Ascending aorta (tissue), 2 donors: ENCODE measurements around the gene MGAT4C. TPM values are rescaled to one million over a fixed set of nuclear protein-coding genes. Genes with fewer than 3 reads are reported as not detected.
"Not testable (repeated sequence)": the region's sequence is repeated elsewhere in the genome, so short reads cannot be mapped to it uniquely, and the experiment has no call there.

Experiments used
- DNase-seq, 2 donors: peaks; one replicate each; pipeline ENCODE4 v3.0.0-alpha.2; 2019; ENCODE audit warnings: low spot score in 2 of 2
- H3K27ac ChIP-seq, 2 donors: fragments of 200-600 bp; sonication (generic); one replicate each; pipeline ENCODE4 v1.5.1; 2016 to 2017; ENCODE audit warnings: mild to moderate bottlenecking in 1 of 2
- H3K27me3 ChIP-seq: fragments of 200-600 bp; sonication (generic); one replicate; pipeline ENCODE4 v1.5.1; 2017
- H3K36me3 ChIP-seq, 2 donors: fragments of 200-600 bp; sonication (generic); one replicate each; pipeline ENCODE4 v1.5.1; 2016
- H3K4me1 ChIP-seq, 2 donors: fragments of 200-600 bp; sonication (generic); one replicate each; pipeline ENCODE4 v1.5.1; 2016 to 2017; ENCODE audit warnings: mild to moderate bottlenecking in 1 of 2
- H3K4me3 ChIP-seq, 2 donors: fragments of 200-600 bp; sonication (generic); one replicate each; pipeline ENCODE4 v1.5.1; 2016 to 2017; ENCODE audit warnings: mild to moderate bottlenecking in 1 of 2
- H3K9me3 ChIP-seq, 2 donors: fragments of 200-600 bp; sonication (generic); one replicate each; pipeline ENCODE4 v1.5.1; 2016
- intact Hi-C: fragments of 100-400 bp; cut with DNase I; formaldehyde crosslinking; loops from one replicate; pipeline ENCODE4 v1.15.1; 2023
- total RNA-seq: library from RNA; depleted of rRNA; stranded (reverse); fragments of >200 nt; gene quantifications from one replicate; pipeline ENCODE4 v1.1.0, GENCODE V29; 2016
- TF ChIP-seq, protein P1 (sequence below), 3 experiments: fragments of 200-600 bp in 2 of 3; fragments of 450-650 bp in 1 of 3; sonication (generic) in 2 of 3; IDR thresholded peaks; one replicate each; pipeline ENCODE4 v1.5.1; 2016 to 2019; ENCODE audit warnings: antibody characterized with exemption in 3 of 3, mild to moderate bottlenecking in 1 of 3, moderate library complexity in 1 of 3

MGAT4C gene
- total RNA-seq, 1 donor from 2014 or later: not detected

DNA sequence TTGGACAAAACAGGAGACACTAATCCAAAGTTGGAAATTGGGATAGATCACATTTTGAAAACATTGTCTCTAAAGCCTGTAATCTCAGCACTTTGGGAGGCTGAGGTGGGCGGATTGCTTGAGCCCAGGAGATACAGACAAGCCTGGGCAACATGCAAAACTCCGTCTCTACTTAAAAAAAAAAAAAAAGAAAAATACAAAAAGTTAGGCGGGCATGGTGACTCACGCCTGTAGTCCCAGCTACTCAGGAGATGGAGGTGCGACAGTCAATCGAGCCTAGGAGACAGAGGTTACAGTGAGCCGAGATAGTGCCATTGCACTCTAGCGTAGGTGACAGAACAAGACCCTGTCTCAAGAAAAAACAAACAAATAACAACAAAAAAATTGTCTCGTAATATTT, 152.1 kb downstream of the MGAT4C start:
- intact Hi-C loops: no loop called here
- DNase-seq: no peak
- Histone ChIP-seq H3K9me3 (no peaks in the 10 kb centered on the region), H3K4me1 (no peaks in the 10 kb centered on the region), H3K4me3 (no peak overlapping the region), H3K27ac (no peak overlapping the region), H3K36me3 (no peaks in the 10 kb centered on the region), H3K27me3 (no peaks in the 10 kb centered on the region)
- TF ChIP-seq, protein P1, sequence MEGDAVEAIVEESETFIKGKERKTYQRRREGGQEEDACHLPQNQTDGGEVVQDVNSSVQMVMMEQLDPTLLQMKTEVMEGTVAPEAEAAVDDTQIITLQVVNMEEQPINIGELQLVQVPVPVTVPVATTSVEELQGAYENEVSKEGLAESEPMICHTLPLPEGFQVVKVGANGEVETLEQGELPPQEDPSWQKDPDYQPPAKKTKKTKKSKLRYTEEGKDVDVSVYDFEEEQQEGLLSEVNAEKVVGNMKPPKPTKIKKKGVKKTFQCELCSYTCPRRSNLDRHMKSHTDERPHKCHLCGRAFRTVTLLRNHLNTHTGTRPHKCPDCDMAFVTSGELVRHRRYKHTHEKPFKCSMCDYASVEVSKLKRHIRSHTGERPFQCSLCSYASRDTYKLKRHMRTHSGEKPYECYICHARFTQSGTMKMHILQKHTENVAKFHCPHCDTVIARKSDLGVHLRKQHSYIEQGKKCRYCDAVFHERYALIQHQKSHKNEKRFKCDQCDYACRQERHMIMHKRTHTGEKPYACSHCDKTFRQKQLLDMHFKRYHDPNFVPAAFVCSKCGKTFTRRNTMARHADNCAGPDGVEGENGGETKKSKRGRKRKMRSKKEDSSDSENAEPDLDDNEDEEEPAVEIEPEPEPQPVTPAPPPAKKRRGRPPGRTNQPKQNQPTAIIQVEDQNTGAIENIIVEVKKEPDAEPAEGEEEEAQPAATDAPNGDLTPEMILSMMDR (IDR thresholded peaks at IDR 0.05): no peak

DNA sequence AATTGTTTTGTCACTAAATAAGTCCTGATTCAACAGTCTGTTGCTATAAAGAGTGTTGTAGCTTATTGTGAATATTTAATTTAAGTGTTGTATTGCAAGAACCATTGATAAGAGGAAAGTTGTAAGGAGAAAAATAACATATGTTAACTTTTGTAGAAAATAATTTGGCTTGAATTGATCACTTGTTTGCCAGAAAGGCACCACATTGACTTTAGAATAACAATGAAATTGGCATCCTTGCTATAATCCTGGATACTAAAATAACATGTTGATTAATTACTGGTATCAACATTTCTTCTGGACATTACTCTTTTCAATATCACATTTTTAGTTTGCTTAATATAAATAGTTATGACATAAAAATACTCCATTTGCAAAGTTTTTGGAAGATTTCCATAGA, 159.0 kb downstream of the MGAT4C start:
- Histone ChIP-seq H3K36me3 (no peaks in the 10 kb centered on the region), H3K27me3 (no peaks in the 10 kb centered on the region), H3K4me1 (no peaks in the 10 kb centered on the region), H3K27ac (no peak overlapping the region), H3K4me3 (no peak overlapping the region), H3K9me3 (no peaks in the 10 kb centered on the region)
- no peak for DNase-seq
- intact Hi-C loops: no loop called here
- TF ChIP-seq, protein P1 (IDR thresholded peaks at IDR 0.05): no peak

DNA sequence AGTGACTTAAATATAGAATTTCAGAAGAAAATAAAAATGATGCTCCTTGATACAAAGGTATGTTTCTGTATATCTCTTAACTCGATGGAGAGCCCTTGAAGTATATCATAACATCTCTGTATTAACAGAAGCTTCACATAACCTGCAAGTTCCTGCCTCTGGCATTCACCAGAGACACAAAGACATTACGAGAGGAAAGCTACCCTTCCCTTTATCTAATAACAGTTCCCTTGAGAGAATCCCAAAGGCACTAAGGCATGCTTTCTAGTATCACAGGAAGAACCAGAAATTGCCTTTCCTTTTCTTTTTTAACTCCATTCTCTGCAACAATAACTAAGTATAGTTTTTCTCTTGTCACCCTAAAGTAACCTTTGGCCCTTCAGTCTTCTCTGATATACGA, 164.5 kb downstream of the MGAT4C start:
- DNase-seq: no peak
- Histone ChIP-seq H3K36me3 (no peaks in the 10 kb centered on the region), H3K4me3 (no peak overlapping the region), H3K27me3 (no peaks in the 10 kb centered on the region), H3K9me3 (no peaks in the 10 kb centered on the region), H3K4me1 (no peaks in the 10 kb centered on the region), H3K27ac (no peak overlapping the region)
- intact Hi-C loops: no loop called here
- TF ChIP-seq, protein P1 (IDR thresholded peaks at IDR 0.05): no peak

DNA sequence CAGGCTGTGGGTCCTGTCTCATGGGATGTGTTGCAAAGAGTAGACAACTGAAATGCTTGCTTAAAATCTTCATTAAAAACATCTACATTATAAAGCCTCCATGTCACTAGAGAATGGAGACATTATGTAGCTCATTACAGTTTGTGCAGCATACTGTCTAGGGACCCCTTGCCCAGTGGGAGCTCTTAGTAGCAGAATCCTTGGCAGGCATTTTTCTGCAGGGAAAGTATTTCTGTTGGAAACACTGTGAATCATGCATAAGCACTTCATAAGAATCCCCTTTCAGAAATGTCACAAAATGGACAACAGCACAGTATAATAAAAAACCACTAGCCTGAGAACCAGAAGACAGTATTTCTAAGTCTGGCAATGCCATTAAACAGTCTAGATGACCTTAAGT, 174.3 kb downstream of the MGAT4C start:
- TF ChIP-seq, protein P1 (IDR thresholded peaks at IDR 0.05): no peak
- no peak overlapping the region for H3K27ac ChIP-seq
- no peak overlapping the region for H3K4me3 ChIP-seq
- no peaks in the 10 kb centered on the region for H3K36me3 ChIP-seq
- H3K4me1 ChIP-seq: no peaks in the 10 kb centered on the region
- H3K9me3 ChIP-seq: no peaks in the 10 kb centered on the region
- DNase-seq: no peak
- intact Hi-C loops: no loop called here
- H3K27me3 ChIP-seq: no peaks in the 10 kb centered on the region

DNA sequence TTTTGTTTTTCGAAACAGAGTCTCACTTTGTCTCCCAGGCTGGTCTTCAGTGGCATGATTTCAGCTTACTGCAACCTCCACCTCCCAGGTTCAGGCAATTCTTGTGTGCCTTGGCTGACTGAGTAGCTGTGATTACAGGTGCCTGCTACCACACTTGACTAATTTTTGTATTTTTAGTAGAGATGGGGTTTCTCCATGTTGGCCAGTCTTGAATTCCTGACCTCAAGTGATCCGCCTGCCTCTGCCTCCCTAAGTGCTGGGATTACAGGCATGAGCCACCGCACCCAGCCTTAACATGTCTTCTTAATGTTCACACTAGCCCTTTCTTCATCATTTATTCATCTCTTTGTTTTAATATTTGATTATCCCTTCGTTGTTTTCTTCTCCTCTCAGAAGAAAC, 197.1 kb downstream of the MGAT4C start:
- intact Hi-C loops, H3K27ac ChIP-seq, H3K4me3 ChIP-seq, H3K36me3 ChIP-seq, H3K27me3 ChIP-seq, H3K4me1 ChIP-seq, H3K9me3 ChIP-seq, DNase-seq: not testable (repeated sequence)

DNA sequence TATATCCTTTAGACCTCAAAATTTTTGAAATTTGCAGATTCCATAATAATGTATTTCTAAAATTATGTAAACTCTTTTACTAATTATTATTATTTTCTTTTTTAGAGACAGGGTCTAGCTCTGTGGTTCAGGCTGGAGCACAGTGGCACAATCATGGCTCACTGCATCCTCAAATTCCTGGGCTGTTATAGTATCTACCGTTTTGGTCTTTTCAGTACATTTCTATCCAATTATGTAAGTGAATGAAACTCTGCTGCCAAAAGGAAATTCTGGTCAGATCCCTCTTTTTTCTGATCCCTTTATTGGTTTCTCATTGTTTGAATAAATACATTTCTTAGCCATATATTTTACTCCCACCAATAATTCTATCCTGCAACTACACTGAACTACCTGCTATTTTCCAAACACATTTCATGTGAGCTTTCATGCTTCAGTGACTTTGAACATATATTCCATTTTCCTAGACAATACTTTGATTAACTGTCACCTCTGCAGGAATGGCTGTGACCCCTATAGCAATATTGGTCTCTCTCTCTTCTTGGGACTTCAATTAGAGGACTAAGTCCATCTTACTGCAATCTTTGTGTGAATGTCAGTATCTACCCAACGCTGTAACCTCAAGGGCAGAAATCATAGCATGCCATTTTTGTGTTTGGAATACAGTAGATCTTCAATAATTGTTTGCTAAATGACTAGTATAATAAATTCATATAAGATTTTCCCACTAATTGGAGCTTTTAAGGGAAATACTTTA, 198.9 kb downstream of the MGAT4C start:
- intact Hi-C loops: no loop called here
- Histone ChIP-seq H3K36me3 (no peaks in the 10 kb centered on the region), H3K27ac (no peak overlapping the region), H3K27me3 (no peaks in the 10 kb centered on the region), H3K4me1 (no peaks in the 10 kb centered on the region), H3K9me3 (no peaks in the 10 kb centered on the region), H3K4me3 (no peak overlapping the region)
- TF ChIP-seq, protein P1 (IDR thresholded peaks at IDR 0.05): no peak
- no peak for DNase-seq
